GM18526 (cell line): ENCODE measurements around the gene FOXJ1.
A peak's percentile ranks its signal among the peaks of the same experiment; 100 is the strongest.

Experiments
- POLR2A ChIP-seq: IDR thresholded peaks from 3 replicates; pipeline ENCODE4 v1.6.1; 2011; ENCODE audit not compliant: insufficient read length; ENCODE audit errors: extremely low read depth

FOXJ1 gene

DNA sequence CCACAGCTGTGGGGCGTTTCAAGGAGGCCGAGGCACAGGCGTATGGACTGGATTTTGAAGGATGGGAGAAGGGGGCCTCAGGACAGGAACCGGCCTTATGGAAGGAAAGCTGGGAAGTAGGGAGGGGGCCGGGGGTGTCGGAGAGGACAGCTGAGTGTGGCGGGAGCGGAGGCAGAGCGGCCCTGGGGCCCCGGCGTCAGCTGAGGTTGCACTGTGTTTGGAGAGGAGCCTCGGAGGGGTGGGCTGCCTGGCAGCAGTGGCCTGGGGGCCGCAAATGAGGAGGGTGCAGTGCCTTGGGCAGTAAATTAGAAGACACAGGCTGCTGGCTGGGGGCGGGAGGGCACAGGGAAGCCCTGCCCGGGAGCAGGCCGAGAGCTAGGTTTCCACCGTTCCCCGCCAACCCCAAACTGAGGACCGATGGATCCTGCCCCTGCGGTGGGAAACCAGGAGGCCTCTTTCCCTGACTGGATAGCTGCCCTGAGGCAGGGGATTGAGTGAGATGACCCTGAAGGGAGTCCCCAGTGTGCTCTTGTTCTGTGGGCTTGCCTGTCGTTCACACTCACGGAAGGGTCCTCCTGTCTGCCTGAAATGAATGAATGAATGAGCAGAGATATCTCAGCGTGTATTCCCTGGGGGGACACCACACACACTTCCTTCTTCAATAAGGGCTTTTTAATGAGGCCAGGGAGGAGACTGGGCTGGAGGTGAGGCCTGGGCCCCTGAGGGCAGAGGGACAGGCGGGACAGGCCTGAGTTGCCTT lies 18.4 kb downstream of the FOXJ1 start:
- no peak for TF ChIP-seq POLR2A

- TF ChIP-seq POLR2A, result no peak
Observed at GRCh38 chr17:76121932-76122430, 19.1 kb downstream of the FOXJ1 start.

DNA sequence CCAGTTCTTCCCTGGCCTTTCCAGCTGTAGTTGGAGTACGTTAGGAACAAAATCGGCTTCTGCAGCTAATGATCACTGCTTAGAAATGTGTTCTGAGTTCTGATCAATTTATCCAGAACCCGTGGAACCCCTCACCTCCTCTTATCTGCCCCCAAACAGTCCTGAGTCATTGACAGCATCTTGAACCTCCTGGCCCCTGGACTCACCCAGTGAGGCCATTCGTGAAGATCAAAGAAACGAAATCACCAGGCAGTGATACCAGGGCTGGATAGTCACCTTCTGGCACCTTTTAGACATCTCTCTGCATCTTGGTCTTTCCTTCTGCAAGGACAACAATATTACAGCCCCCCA lies 20.4 kb downstream of the FOXJ1 start:
- TF ChIP-seq POLR2A, result no peak

DNA sequence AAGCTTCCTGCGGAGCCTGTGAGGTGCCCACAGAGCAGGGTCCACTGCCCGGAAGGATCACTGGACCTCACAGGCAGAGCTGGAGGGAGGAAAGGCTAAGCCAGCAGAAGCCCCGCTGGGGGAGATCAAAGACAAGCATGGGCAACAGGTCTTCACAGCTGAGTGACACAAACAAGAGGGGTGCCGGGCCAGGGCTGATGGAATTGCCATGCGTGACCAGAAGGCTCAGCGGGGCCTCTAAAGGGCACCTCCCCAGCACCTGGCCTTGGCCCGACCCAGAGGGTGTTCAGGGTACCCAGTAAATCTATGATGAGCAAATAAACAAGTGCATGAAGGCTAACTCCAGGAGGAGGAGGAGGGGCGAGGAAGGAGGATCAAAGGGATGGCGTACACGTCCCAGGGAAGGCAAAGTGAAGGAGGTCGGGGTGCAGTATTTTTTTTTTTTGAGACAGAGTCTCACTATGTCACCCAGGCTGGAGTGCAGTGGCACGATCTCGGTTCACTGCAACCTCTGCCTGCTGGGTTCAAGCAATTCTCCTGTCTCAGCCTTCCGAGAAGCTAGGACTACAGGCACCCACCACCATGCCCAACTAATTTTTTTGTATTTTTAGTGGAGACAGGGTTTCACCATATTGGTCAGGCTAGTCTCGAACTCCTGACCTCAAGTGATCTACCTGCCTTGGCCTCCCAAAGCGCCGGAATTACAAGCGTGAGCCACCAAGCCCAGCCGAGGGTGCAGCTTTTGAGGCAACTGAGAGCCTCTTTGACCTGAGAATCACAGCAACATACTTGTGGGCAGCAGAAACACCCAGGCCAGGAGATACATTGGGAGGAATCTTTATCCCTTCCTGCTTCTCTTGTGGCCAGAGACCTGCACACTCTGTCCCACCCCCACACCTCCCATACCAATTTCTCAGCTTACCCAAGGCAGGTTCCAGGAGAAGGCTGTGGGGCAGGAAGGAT lies 21.4 kb downstream of the FOXJ1 start:
- TF ChIP-seq POLR2A, result no peak

- no peak for TF ChIP-seq POLR2A
Observed at GRCh38 chr17:76115138-76115754, 25.8 kb downstream of the FOXJ1 start.

DNA sequence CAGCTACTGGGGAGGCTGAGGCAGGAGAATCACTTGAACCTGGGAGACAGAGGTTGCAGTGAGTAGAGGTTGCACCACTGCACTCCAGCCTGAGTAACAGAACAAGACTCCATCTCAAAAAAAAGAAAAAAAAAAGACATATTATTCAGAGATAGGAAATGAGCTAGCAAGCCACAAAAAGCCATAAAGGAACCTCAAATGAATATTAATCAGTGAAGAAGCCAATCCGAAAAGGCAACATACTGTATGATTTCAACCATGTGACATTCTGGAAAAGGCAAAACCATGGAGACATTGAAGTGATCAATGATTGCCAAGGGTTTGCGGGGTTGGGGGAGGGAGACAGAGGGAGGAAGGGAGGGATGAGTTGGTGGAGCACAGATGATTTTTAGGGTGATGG lies 29.1 kb downstream of the FOXJ1 start:
- no peak for TF ChIP-seq POLR2A

GRCh38 chr17:76107509-76107908 lies 33.5 kb downstream of the FOXJ1 start:
- no peak for TF ChIP-seq POLR2A

DNA sequence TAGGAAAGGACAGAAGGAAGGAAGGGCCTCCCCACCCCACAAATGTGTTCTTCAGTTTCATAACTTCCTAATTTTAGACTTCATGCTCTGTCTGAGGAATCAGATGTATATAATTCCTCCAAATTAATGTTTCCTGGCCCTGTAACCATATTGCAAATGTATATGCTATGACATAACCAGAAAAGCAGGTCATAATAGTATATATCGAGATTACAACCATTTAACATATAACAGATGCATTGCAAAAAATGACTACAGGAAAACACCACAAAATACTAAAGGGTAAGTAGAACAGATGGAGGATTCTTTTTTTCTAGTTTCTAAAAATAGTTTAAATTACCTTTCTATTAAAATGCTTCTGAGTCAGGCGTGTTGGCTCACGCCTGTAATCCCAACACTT lies 34.3 kb downstream of the FOXJ1 start:
- no peak for TF ChIP-seq POLR2A

DNA sequence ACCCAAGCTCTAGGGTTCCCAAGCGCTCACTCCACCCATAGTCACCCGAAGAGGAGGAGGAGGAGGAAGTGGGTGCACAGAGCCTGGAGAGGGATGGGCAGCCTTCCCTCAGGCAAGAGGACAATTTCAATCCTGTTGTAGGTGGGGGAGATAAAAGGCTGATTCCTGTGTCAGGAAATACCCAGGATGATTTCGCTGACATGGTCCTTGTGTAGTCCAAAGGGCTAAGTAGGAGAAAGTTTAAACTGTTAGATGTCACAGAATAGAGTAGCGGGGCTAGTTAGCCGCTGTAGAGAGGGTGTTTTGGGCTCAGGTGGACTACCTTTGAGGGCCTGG lies 36.2 kb downstream of the FOXJ1 start:
- TF ChIP-seq POLR2A, result no peak

GRCh38 chr17:76104140-76104895 lies 36.7 kb downstream of the FOXJ1 start:
- no peak for TF ChIP-seq POLR2A

DNA sequence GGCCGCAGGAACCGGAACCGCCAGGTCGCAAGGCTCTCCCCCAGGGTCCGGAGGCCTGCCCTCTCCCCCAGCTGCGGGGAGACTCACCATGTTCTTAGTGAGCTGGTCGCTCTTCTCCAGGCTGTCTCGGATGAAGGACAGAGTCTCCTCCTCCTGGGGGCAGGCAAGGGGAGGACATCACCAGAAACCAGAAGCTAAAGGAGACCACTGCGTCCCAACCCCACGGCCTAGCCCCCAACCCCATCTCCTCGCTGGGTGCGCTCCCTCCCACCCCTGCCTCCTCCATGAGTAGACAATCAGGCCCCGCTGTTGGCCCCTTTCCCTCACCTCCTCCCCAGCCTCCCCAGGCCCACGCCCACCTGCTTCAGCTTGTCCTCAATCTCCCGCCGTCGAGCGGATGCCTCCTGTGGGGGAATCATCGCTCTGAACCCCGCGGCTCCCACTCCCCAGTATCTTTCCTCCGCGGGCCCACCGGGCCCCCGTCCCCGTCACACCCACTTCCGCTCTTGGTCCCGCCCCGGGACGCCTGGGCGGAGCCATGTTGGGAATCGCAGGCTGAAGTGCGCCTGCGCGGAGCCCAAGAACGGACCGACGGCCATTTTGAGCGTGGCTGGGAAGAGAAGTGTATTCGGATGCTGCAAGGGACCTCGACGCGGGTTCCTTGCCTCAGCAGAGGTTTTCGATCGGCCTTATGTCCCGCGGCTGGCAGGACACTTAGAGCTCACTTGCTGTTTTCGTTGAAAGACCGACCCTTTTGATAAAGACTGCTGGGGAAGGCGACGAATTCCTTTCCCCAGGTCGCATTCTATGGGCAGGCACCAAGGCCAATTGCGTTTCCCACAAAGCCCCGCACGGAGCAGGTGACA lies 37.5 kb downstream of the FOXJ1 start, which contains the start of gene EXOC7:
TSS of gene EXOC7 (minus strand) at position 514 of the 866 bp plus-strand sequence. CDS start at position 419, 95 bp downstream.
- TF ChIP-seq POLR2A, result peak; percentile 83

DNA sequence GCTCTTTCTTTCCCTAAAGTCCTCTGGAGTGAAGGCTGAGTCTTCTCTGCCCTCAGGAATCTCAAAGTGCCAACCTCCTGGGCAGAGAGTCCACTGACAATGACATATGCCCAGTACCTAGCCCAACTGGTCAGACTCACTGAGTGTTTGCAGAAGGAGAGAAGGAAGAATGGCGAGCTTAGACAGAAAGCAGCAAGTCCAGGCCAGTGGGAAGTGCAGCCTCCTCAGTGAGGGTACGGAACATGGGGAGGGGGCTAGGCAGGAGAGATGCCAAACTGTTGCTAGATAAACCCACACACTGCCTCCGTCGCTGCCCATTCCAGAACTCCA lies 38.1 kb downstream of the FOXJ1 start:
- TF ChIP-seq POLR2A, result no peak

DNA sequence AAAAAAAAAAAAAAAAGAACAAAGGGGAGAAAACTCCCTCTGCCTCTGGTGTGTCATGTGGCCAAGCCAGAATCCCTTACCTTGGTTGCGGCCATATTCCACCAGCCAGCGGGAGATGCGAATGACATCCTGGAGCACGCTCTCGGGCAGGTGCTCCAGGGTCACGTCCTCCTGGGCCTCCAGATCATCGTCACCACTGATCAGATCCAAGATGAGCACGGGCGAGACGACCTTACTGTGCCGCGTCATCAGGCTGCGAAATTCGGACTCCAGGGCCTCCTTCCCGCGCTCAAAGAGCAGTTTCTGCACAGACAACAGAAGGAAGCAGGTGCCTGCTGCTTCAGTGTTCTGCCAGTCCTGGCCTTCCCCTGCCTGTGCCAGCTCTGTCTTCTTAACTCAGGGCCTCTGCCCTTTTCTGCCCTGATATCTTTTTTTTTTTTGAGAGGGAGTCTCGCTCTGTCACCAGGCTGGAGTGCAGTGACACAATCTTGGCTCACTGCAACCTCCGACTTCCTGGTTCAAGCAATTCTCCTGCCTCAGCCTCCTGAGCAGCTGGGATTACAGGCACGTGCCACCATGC lies 43.2 kb downstream of the FOXJ1 start:
- no peak for TF ChIP-seq POLR2A

DNA sequence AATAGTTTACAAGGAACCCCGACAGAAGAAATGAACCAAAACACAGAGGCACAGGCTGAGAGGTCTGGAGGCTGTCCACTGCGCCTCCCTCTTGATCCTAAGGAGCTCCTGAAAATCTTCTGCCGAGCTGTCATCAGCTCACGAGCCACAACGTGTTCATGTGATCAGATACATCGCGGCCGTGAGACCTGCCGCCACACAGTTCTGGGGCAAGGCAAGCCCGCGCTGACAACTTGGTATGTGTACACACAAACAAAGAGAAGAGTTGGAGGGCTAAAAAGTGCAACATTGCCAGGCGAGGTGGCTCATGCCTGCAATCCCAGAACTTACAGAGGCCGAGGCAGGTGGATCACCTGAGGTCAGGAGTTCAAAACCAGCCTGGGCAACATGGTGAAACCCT lies 45.1 kb downstream of the FOXJ1 start:
- TF ChIP-seq POLR2A, result no peak

DNA sequence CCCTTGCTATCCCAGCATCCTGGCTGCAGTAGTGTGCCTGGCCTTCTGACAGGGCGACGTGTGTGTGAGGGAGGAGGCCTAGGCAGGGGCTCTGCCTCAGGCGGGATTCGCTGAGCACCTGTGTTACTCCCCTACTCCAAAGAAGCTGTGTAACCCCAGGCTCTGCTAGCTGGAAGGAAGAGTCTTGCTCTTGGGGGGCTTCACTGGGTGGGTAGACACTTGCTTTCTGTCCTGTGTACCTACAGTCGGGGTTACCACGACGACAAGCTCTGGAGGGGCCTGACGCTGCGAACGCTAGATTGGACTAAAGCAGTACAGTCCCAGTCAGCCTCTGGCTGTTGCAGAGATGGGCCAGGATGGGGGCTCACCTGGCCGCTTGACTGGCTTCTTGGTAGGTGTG lies 47.0 kb downstream of the FOXJ1 start:
- no peak for TF ChIP-seq POLR2A
